ENCODE data around the gene UQCRC1.

GRCh38 chr3:48591436-48591835 lies 18.0 kb downstream of the UQCRC1 start:
- TF ChIP-seq CTCF (IDR thresholded peaks at IDR 0.05; ENCODE audit: insufficient read depth, low read depth, low read length) (no peak), EZH2 (IDR thresholded peaks at IDR 0.05; ENCODE audit: insufficient read depth, low read length) (no peak)

Measured in astrocyte (in vitro differentiated cells and primary cell).